IMR-90 (cell line): ENCODE results near the gene MAPKAP1.

ENCODE experiments used
- CEBPB ChIP-seq: IDR thresholded peaks from 2 replicates; pipeline ENCODE4 v1.6.1; 2012; ENCODE audit warnings: low read depth, low read length, improper control_type of control experiment
- MAFK ChIP-seq: IDR thresholded peaks from 2 replicates; pipeline ENCODE4 v1.6.1; 2012; ENCODE audit warnings: low read depth, low read length, improper control_type of control experiment
- MXI1 ChIP-seq: IDR thresholded peaks from 2 replicates; pipeline ENCODE4 v1.6.1; 2012; ENCODE audit warnings: low read depth, mild to moderate bottlenecking, low read length, moderate library complexity, borderline replicate concordance
- POLR2A ChIP-seq: IDR thresholded peaks from 2 replicates; pipeline ENCODE4 v1.6.1; 2012; ENCODE audit warnings: mild to moderate bottlenecking, low read depth, low read length
- RAD21 ChIP-seq: IDR thresholded peaks from 2 replicates; pipeline ENCODE4 v1.6.1; 2012; ENCODE audit warnings: low read length, improper control_type of control experiment
- TF ChIP-seq, protein P1 (sequence below): conservative IDR thresholded peaks from 2 replicates; pipeline ENCODE4 v1.5.1; 2012; ENCODE audit warnings: mild to moderate bottlenecking, low read depth, low read length, improper control_type of control experiment
- TF ChIP-seq, protein P2 (sequence below): fragments of 150-350 bp; IDR thresholded peaks from 2 replicates; pipeline ENCODE4 v1.6.1; 2016; ENCODE audit warnings: low read depth, mild to moderate bottlenecking, low read length, moderate library complexity, borderline replicate concordance

DNA sequence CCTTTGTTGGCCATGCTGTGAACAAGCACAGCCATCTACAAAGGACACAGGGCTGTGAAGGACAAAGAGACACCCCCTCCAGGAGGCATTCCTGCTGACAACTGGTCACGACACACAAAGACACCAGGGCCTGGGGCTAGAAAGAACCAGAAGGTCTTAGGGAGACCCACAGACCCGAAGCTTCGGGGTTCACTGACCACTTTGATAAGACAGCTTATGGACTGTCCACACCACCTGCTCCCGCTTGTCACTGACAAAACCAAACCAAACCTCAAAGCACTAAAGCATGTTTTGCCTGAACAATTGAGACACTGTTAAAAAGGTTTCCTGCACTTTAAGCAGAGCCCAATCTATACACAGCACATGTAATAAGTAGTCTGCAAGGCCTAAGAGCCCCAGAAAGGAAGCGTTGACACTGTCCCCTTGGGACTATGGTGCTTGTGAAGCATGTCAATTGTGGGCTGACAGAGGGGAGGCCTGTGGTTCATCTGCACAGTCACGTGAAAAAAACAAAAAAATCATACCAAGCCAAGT is 260.4 kb downstream of the MAPKAP1 start:
- TF ChIP-seq, protein P1, sequence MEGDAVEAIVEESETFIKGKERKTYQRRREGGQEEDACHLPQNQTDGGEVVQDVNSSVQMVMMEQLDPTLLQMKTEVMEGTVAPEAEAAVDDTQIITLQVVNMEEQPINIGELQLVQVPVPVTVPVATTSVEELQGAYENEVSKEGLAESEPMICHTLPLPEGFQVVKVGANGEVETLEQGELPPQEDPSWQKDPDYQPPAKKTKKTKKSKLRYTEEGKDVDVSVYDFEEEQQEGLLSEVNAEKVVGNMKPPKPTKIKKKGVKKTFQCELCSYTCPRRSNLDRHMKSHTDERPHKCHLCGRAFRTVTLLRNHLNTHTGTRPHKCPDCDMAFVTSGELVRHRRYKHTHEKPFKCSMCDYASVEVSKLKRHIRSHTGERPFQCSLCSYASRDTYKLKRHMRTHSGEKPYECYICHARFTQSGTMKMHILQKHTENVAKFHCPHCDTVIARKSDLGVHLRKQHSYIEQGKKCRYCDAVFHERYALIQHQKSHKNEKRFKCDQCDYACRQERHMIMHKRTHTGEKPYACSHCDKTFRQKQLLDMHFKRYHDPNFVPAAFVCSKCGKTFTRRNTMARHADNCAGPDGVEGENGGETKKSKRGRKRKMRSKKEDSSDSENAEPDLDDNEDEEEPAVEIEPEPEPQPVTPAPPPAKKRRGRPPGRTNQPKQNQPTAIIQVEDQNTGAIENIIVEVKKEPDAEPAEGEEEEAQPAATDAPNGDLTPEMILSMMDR, result no peak
- TF ChIP-seq POLR2A (no peak), CEBPB (no peak), RAD21 (no peak), MAFK (no peak), MXI1 (no peak)
- TF ChIP-seq, protein P2, sequence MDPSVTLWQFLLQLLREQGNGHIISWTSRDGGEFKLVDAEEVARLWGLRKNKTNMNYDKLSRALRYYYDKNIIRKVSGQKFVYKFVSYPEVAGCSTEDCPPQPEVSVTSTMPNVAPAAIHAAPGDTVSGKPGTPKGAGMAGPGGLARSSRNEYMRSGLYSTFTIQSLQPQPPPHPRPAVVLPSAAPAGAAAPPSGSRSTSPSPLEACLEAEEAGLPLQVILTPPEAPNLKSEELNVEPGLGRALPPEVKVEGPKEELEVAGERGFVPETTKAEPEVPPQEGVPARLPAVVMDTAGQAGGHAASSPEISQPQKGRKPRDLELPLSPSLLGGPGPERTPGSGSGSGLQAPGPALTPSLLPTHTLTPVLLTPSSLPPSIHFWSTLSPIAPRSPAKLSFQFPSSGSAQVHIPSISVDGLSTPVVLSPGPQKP, result no peak
